ENCODE data around the gene TREM1. TPM values are rescaled to one million over a fixed set of nuclear protein-coding genes. Genes with fewer than 3 reads are reported as not detected.

The TREM1 gene
- not detected in 2 replicates for total RNA-seq (2014; rRNA removed; shearing (Covaris generic))
- polyA plus RNA-seq (2015; cell fraction: cytosol; rRNA removed): not detected in 2 replicates
- polyA plus RNA-seq (2015; cell fraction: nucleus; rRNA removed): not detected in 2 replicates

DNA sequence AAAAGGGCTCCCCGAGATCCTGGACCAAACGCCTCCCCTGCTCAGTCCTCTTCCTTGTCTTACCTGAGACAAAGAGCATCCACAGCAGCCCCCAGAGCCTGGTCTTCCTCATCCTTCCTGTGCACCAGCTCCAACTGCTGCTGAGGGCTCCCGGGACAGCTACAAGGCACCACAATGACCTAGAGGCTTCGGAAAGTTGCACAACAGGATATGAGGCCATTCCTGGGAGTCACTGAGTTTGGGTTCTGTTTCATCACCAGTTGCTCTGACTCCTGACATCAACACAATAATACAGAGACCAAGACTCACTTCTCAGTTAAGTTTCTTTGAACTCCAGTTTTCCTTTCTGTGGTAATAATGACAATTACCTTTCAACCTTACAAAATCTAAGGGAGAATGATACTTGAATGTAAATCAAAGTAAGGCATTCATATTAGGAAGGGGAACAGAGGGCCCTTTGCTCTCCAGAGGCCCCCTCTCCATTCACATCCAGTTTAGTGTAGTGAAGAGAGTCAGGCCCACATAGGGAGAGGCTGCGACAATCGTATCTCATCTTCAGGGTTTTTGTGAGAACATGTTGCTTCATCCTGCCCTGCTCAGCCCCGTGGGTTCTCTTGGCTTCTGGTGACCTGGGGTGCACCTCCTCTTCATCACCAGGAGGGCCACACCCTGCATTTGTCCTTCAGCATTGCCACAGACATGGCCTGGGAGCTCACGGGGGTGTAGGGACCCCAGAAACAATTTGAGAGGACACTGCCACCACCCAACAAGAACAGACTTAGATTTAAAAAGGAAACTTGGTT is at the start of gene TREM1:
Gene TREM1, minus strand, starts transcription at position 139 of the 803 bp plus-strand sequence. Its CDS starts 27 bp downstream, at position 112.
- DNase-seq (ENCODE audit: low read depth, low spot score): no peak
- in situ Hi-C loops (cut with HindIII; ENCODE audit: low pct_unique_long_range_greater_than_20kb, low sequenced_read_pairs): no loop called here

DNA sequence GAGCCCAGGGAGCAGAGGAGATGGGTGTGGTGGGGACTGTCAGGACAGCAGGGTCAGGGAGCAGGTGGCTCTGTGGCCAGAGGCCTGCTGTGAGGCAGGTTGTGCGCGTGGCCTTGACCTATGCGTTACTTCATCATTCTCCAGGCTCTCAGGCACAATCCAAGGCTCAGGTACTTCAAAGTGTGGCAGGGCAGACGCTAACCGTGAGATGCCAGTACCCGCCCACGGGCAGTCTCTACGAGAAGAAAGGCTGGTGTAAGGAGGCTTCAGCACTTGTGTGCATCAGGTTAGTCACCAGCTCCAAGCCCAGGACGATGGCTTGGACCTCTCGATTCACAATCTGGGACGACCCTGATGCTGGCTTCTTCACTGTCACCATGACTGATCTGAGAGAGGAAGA is 49.5 kb upstream of the TREM1 start:
- DNase-seq (ENCODE audit: low read depth, low spot score): no peak
- in situ Hi-C loops (cut with HindIII; ENCODE audit: low pct_unique_long_range_greater_than_20kb, low sequenced_read_pairs): no loop called here

DNA sequence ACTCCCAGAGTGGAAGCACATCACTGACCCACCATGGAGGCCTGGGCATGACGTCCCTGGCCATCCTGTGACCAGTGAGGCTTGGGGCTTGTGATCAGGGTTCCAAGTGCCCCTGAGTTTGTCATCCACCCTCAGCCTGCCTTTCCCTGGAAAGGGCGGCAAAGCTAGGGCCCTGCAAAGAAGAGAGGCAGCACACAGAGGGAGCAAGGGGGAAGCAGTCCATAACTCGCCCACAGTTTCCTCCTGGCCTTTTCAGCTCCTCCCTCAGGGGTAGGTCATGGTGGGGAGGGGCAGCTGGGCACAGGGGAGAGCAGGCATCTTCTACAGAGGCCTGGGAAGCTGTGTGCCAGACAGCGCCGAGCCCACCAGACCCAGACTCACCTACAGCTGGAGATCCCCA is 48.8 kb upstream of the TREM1 start, which contains the start of gene NCR2:
Gene NCR2, plus strand, starts transcription at position 313 of the 400 bp plus-strand sequence. CDS start 269 bp downstream, outside the sequence.
- in situ Hi-C loops (cut with HindIII; ENCODE audit: low pct_unique_long_range_greater_than_20kb, low sequenced_read_pairs): no loop called here
- no peak for DNase-seq (ENCODE audit: low read depth, low spot score)

DNA sequence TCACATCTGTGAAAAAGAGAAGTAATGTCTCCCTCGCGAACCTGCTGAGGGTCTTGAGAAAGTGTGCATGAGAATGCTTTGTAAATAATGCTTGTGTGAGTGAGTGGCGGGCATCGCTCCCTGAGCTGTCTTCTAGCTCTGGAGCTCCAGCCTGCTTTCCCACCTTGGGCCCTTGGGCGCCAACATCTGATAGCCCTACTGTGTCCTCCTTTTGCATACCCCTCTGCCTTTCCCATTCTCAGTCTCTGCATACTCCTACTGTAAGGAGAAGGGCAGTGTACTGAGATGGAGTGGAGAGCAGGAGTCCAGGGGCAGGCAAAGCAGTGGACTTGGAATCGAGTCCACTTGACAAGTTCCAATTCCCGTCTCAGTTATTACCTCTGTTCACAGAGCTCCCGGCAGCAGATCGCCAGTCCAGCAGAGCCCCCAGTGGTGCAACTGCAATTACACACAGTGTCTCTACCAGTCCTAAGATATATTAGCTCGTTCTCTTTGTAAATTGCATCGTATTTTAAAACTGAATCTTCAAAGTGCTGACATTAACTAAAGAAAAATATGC is 48.1 kb upstream of the TREM1 start:
- in situ Hi-C loops (cut with HindIII; ENCODE audit: low pct_unique_long_range_greater_than_20kb, low sequenced_read_pairs): no loop called here
- DNase-seq (ENCODE audit: low read depth, low spot score): peak; percentile 19

DNA sequence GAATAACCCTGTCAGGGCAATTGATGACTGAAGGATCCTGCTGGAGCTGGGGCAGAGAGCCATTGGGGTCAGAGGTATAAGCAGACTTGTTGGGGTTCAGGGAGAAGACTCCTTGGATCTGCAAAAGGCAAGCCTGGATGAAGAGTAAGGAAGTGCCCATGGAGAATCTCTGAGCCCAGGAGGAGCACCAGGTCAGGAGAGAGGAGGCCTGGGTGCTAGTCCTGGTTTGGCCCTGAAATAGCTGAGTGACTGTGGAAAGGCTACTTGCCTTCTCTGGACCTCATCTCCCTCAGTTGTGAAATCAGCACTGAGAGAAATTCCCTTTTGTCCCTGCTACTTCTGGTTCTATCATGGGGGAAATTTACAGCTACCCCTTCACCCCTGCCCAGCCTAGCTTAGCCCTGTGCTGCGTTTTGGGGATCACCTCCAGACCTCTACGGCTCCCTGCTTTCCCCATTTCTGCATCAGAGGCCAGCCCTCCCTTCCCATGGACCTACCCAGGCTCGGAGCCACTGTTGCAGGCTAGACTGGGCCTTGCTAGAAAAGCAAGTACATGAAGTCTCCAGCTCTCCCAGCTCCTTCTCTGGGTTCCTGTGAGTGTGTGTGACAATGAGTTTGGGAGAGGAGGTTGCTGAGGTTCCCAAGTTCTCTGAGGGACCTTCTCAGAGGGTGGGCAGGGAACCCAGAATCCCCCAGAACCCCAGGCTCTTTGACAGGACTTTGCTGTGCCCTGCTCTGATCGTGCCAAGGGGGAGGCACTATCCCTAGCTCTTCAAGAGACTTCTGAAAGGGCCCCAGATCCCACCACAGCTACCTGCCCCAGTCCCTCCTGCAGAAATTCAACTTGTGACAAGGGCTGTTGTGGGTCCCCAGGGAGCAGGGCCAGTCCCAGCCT is 46.6 kb upstream of the TREM1 start:
- in situ Hi-C loops (cut with HindIII; ENCODE audit: low pct_unique_long_range_greater_than_20kb, low sequenced_read_pairs): no loop called here
- no peak for DNase-seq (ENCODE audit: low read depth, low spot score)

DNA sequence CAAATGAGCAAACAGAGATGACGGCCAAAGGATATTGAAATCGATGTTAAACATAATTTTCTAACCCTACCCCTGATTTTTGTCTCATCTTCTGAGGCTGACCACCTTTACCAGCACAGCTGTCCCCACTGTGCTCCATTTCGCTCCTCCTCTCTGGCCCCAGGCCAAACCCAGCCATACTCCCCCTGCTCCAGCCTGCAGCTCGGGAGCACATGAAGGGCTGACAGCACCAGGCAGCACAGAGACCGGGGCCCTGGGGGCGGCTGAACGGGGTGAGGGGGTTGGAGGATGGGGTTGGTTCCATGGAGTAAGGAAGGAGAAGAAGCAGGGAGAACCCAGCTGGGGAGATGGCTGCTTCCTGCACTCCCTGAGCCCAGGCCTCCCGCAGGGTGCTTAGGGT is 45.8 kb upstream of the TREM1 start:
- DNase-seq (ENCODE audit: low read depth, low spot score): no peak
- in situ Hi-C loops (cut with HindIII; ENCODE audit: low pct_unique_long_range_greater_than_20kb, low sequenced_read_pairs): no loop called here

DNA sequence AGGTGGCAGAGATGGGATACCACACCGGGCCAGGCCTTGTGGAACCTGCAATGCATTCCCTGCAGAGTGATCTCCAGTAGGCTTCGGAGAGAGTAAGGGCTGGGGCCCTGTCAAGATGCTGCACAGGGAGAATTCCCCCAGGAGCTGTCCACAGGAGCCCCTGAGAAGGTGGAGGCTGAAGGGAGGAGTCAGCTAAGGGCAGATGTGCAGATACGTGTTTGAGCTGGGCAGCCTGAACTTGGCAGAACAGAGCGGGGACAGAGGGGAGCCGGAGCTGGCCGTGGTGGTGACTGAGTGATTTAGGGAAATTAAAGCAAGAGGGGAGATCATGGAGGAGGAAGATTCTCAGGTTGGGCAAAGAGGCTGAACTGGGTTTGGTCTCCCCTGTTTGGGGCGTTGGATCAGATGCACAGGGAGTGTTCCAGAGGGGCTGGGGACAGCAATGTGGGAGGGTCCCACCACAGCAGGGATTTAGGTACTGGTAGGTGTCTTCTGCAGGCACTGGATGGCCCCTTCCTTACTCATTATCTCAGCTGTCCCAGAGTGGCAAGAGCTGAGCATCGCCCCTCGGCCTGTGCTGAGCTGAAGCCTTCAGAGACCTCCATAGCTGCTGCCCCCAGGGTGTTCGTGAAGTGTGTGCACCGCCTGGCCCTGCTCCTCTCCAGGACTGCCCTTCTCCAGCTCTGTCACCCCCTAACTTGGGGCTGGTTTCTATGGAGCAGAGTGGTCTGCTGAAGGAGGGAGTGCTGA is 45.1 kb upstream of the TREM1 start:
- DNase-seq (ENCODE audit: low read depth, low spot score): no peak
- in situ Hi-C loops (cut with HindIII; ENCODE audit: low pct_unique_long_range_greater_than_20kb, low sequenced_read_pairs): no loop called here

DNA sequence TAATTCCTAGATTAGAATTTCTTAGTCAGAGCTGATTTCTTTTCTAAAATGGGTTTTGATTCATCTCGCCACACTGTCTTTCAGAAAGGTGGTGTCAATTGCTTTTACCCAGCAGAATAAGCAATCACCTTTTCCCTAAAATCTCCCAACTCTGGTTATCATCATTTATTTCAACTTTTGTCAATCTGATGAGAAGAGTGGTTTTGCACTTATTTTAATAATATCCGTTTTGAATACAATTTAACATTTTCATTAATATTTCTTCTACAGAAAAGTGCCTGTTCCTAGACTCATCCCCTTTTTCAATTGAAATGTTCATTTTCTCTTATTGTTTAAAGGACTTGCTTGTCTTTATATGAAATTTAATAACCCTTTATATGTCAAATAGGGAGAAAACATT is 40.7 kb upstream of the TREM1 start:
- in situ Hi-C loops (cut with HindIII; ENCODE audit: low pct_unique_long_range_greater_than_20kb, low sequenced_read_pairs): no loop called here

DNA sequence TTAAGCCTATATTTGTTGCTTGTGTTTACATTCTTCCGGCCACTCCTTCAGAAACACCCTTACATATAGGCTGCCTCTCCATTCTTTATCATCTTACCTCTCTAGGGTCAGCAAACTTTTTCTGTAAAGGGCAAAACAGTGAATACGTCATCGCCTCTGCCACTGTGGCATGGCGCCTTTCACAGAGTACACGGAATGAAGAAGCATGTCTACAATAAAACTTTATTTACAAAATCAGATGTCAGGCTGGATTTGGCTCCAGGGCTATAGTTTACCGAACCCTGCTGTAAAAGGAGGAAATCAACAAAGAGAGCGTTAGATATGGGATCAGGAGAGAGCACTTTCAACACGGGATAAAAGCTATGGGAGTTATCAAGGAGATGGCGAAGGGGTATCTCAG is 39.6 kb upstream of the TREM1 start:
- in situ Hi-C loops (cut with HindIII; ENCODE audit: low pct_unique_long_range_greater_than_20kb, low sequenced_read_pairs): no loop called here
- no peak for DNase-seq (ENCODE audit: low read depth, low spot score)

More for the DNA sequence above, 40.7 kb upstream of the TREM1 start:
- no peak for DNase-seq (ENCODE audit: low read depth, low spot score)

DNA sequence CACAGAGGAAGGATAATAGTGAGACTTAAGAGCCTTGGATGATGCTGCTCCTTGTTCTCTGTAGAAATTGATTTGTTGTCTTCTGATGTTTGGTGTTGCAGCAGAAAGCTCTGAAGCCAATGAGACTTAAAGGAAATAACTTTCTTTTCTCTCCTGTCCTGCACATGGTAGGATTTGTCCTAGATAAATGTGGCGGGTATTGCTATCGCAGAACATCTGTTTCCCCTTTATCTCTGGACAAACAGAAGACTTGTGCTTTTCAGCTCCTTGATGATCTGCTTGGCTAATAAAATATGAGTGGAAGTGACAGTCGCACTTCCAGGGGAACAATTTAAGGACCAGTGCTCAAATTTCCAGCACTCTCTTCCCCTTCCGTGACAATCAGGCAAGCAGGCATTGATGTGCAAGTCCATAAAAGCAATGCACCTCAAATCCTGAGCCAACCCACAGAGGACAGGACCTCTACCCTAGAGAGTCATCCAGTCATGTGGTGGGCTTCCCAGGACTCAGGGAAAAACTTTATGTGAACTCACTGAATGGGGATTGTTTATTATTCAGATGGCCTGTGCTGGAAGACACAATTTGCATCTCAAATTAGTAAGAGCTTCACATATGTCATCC is 39.1 kb upstream of the TREM1 start:
- no peak for DNase-seq (ENCODE audit: low read depth, low spot score)
- in situ Hi-C loops (cut with HindIII; ENCODE audit: low pct_unique_long_range_greater_than_20kb, low sequenced_read_pairs): no loop called here

DNA sequence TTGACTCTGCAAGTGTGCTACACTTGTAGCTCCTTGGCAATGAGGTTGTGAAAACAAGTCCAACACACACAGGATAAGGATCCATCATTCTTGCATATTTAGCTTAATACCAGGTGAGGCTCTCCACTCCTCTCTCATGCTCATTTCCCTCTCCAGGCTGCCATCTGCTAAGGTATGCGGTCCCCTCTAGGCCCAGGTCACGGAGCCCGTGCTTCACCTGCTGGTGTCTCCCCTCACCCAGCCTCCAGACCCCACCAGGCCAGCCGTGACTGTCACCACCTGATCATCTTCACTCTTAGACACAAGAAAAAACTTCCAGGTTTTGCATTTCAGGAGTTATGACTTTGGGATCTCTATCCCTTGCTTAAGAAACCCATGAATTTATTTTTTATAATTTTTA is 34.7 kb upstream of the TREM1 start:
- in situ Hi-C loops (cut with HindIII; ENCODE audit: low pct_unique_long_range_greater_than_20kb, low sequenced_read_pairs): no loop called here
- no peak for DNase-seq (ENCODE audit: low read depth, low spot score)

DNA sequence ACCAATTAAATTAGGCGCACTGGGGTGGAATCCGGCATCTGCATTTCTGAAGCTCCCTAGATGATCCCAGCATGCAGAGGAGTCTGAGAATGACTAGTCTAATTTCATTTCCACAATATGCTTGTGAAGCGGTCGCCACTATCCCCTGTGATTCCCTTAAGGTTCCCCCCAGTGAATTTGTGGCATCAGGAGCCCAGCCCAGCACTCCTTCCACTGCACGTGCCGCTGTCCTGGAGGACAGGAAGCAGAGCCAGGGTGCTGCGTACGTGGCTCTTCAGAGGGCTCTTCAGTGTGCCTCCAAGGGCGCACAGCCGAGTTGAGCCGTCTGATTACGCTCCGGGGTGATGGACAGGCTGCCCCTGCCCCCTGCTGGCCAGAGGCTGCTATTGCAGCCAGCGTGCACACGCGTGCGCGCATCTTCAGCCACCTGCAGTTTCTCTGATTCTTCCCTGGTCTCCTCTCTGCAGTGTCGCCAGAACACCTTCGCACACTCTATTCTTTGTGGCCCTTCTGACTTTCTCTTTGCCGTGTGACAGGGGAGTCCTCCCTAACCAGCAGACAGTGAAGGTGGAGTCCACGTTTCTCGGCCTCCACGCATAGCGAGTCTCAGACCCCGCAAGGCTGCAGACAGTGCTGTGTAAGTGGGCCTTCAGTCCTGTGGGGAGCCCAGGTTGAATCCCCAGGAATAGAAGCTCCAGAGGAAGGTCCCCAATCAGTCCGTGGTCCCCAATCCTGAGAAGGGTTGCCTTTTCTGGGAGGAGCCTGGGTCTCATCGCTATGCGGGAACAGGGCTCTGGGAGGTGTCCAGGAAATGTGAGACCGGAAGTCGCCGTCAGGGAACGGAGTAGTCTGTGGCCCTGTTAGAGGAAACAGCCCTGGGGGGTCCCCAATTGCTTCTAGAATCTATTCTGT is 32.4 kb upstream of the TREM1 start:
- peak; percentile 80 for DNase-seq (ENCODE audit: low read depth, low spot score)
- in situ Hi-C loops (cut with HindIII; ENCODE audit: low pct_unique_long_range_greater_than_20kb, low sequenced_read_pairs): no loop called here

DNA sequence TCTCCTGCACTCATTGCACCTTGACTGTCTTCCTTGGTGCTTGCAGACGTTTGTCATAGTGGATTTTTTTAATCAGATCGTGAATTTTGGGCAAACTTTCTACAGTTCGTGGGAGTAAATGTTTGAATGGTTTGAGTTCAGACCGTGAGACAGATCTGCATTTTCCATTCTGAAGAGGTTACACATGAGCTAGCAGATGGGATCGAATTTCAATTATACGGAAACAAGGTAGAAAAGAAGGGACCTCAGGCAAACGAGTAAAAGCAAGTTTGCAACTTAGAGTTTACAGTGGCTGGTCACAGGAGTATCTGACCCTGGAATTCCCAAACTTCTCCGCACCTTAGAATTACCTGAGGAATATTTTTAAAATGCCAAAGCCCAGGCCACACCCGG is 31.8 kb upstream of the TREM1 start:
- in situ Hi-C loops (cut with HindIII; ENCODE audit: low pct_unique_long_range_greater_than_20kb, low sequenced_read_pairs): no loop called here
- DNase-seq (ENCODE audit: low read depth, low spot score): no peak

DNA sequence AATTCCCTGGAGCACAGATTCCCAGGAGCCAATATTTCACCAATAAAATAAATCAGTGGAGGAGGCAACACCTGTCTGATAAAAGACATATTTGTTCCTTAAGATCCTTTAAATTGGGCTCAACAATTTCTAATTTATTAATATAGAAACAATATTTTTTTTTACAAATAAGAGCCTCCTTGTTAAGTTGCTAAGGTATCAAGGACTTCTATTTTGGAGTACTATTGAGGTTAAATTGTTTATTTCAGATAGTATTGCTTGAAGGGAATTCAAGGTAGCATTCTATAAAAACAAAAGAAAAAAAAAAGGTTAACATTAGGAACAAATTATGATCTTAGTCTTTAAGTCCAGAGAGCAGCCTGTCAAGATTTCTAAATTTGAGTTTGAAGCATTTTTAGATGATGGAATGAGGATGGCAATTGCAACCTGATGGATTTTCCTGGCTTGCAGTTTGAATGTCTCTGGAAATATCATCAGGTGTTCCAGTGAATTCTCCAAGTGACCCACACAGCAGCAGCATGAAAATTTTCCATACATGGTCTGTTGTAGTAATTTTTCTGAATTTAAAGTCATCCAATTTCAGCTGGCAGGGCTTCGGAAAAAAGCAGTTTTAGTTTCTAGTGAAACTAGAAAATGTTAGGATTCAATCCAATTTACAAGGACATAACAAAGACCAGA is 29.6 kb upstream of the TREM1 start:
- in situ Hi-C loops (cut with HindIII; ENCODE audit: low pct_unique_long_range_greater_than_20kb, low sequenced_read_pairs): no loop called here
- no peak for DNase-seq (ENCODE audit: low read depth, low spot score)

DNA sequence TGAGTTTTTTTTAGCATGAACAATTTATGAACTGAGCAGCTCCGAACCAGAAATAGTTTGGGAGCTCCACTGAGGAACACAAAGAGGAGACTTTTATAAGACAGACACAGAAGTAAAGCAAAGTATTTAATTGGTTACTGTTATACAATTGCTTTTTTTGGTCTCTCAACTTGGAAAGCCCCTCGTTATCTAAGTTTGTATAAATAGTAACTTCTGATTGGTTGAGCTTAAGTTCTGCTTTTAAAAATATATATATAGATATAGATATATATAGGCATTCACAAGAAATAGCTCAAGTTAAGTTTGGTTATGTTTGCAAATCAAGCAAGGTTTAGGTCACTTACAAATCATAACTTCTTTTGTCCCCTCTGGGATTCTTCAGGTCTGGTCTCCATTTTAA is 28.7 kb upstream of the TREM1 start:
- no peak for DNase-seq (ENCODE audit: low read depth, low spot score)
- in situ Hi-C loops (cut with HindIII; ENCODE audit: low pct_unique_long_range_greater_than_20kb, low sequenced_read_pairs): no loop called here

Measured in SK-MEL-5 (cell line).